HG02588 (cell line): ENCODE results near the gene PTGDR2.

Experiments used
- ATAC-seq: cut with Tn5 transposase; IDR thresholded peaks from one replicate; pipeline ENCODE4 v1.9.1; 2021; ENCODE audit warnings: mild to moderate bottlenecking, moderate library complexity; ENCODE audit not compliant: unreplicated experiment

The PTGDR2 gene

GRCh38 chr11:60874421-60875365 is 18.9 kb upstream of the PTGDR2 start:
- ATAC-seq, result no peak

- no peak for ATAC-seq
These were observed 17.8 kb upstream of the PTGDR2 start for GRCh38 chr11:60873533-60873932.

GRCh38 chr11:60872961-60873524 is 17.3 kb upstream of the PTGDR2 start:
- ATAC-seq, result no peak

- ATAC-seq, result no peak
These were observed 16.6 kb upstream of the PTGDR2 start for GRCh38 chr11:60872124-60872960.

- ATAC-seq, result no peak
These were observed 15.8 kb upstream of the PTGDR2 start for GRCh38 chr11:60871378-60872061.

- no peak for ATAC-seq
These were observed 15.1 kb upstream of the PTGDR2 start for GRCh38 chr11:60870733-60871377.

- ATAC-seq, result no peak
These were observed 14.5 kb upstream of the PTGDR2 start for GRCh38 chr11:60870276-60870675.

- no peak for ATAC-seq
These were observed 13.7 kb upstream of the PTGDR2 start for GRCh38 chr11:60869451-60869825.

GRCh38 chr11:60868682-60869450 is 13.1 kb upstream of the PTGDR2 start:
- ATAC-seq, result no peak

GRCh38 chr11:60867871-60868681 is 12.3 kb upstream of the PTGDR2 start:
- no peak for ATAC-seq

GRCh38 chr11:60866911-60867870 is 11.4 kb upstream of the PTGDR2 start, which contains the start of gene ZP1:
Gene ZP1 (plus strand): TSS chr11:60867542. CDS start chr11:60867562, 20 bp downstream.
- no peak for ATAC-seq

GRCh38 chr11:60864856-60865513 is 9.2 kb upstream of the PTGDR2 start:
- ATAC-seq, result no peak

GRCh38 chr11:60863550-60864521 is 8.1 kb upstream of the PTGDR2 start:
- no peak for ATAC-seq

- ATAC-seq, result no peak
These were observed 6.4 kb upstream of the PTGDR2 start for GRCh38 chr11:60862171-60862570.

GRCh38 chr11:60860943-60861342 is 5.2 kb upstream of the PTGDR2 start:
- no peak for ATAC-seq
